ENCODE data around the gene CLASP1. TPM values are rescaled to one million over a fixed set of nuclear protein-coding genes. Genes with fewer than 3 reads are reported as not detected.

The CLASP1 gene
- total and polyA plus RNA-seq, 2 of the 8 experiments (the other 6 are each of a cell fraction or from before 2014, with no cell fraction given): 7.3 to 53.9 TPM

DNA sequence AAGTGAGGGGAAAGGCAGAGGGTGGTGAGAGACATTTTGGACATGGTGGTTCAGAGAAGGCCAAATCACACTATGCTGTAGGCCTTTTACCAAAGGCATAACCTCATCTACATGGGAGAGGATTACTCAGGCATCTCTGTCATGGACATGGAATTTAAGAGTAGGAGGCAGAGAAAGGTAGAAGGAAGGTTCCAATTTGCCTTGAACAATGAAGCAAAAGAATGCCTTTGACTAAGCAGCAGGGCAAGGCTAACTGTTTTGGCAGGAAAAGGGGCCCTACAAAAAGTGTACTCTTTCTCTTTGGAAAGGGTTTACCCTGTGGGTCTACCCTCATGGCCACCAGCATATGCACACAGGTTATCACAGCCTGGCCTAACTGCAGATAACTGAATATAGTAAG is 164.2 kb downstream of the CLASP1 start (continued):
- TF ChIP-seq, protein P1, sequence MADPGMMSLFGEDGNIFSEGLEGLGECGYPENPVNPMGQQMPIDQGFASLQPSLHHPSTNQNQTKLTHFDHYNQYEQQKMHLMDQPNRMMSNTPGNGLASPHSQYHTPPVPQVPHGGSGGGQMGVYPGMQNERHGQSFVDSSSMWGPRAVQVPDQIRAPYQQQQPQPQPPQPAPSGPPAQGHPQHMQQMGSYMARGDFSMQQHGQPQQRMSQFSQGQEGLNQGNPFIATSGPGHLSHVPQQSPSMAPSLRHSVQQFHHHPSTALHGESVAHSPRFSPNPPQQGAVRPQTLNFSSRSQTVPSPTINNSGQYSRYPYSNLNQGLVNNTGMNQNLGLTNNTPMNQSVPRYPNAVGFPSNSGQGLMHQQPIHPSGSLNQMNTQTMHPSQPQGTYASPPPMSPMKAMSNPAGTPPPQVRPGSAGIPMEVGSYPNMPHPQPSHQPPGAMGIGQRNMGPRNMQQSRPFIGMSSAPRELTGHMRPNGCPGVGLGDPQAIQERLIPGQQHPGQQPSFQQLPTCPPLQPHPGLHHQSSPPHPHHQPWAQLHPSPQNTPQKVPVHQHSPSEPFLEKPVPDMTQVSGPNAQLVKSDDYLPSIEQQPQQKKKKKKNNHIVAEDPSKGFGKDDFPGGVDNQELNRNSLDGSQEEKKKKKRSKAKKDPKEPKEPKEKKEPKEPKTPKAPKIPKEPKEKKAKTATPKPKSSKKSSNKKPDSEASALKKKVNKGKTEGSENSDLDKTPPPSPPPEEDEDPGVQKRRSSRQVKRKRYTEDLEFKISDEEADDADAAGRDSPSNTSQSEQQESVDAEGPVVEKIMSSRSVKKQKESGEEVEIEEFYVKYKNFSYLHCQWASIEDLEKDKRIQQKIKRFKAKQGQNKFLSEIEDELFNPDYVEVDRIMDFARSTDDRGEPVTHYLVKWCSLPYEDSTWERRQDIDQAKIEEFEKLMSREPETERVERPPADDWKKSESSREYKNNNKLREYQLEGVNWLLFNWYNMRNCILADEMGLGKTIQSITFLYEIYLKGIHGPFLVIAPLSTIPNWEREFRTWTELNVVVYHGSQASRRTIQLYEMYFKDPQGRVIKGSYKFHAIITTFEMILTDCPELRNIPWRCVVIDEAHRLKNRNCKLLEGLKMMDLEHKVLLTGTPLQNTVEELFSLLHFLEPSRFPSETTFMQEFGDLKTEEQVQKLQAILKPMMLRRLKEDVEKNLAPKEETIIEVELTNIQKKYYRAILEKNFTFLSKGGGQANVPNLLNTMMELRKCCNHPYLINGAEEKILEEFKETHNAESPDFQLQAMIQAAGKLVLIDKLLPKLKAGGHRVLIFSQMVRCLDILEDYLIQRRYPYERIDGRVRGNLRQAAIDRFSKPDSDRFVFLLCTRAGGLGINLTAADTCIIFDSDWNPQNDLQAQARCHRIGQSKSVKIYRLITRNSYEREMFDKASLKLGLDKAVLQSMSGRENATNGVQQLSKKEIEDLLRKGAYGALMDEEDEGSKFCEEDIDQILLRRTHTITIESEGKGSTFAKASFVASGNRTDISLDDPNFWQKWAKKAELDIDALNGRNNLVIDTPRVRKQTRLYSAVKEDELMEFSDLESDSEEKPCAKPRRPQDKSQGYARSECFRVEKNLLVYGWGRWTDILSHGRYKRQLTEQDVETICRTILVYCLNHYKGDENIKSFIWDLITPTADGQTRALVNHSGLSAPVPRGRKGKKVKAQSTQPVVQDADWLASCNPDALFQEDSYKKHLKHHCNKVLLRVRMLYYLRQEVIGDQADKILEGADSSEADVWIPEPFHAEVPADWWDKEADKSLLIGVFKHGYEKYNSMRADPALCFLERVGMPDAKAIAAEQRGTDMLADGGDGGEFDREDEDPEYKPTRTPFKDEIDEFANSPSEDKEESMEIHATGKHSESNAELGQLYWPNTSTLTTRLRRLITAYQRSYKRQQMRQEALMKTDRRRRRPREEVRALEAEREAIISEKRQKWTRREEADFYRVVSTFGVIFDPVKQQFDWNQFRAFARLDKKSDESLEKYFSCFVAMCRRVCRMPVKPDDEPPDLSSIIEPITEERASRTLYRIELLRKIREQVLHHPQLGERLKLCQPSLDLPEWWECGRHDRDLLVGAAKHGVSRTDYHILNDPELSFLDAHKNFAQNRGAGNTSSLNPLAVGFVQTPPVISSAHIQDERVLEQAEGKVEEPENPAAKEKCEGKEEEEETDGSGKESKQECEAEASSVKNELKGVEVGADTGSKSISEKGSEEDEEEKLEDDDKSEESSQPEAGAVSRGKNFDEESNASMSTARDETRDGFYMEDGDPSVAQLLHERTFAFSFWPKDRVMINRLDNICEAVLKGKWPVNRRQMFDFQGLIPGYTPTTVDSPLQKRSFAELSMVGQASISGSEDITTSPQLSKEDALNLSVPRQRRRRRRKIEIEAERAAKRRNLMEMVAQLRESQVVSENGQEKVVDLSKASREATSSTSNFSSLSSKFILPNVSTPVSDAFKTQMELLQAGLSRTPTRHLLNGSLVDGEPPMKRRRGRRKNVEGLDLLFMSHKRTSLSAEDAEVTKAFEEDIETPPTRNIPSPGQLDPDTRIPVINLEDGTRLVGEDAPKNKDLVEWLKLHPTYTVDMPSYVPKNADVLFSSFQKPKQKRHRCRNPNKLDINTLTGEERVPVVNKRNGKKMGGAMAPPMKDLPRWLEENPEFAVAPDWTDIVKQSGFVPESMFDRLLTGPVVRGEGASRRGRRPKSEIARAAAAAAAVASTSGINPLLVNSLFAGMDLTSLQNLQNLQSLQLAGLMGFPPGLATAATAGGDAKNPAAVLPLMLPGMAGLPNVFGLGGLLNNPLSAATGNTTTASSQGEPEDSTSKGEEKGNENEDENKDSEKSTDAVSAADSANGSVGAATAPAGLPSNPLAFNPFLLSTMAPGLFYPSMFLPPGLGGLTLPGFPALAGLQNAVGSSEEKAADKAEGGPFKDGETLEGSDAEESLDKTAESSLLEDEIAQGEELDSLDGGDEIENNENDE (IDR thresholded peaks at IDR 0.05; ENCODE audit: insufficient replicate concordance, low read length): no peak
- no peak for TF ChIP-seq MAFK (IDR thresholded peaks at IDR 0.05; ENCODE audit: low read depth, low read length)
- TF ChIP-seq BRCA1 (IDR thresholded peaks at IDR 0.05; ENCODE audit: low read depth, low read length): no peak
- no peak for TF ChIP-seq GTF2F1 (IDR thresholded peaks at IDR 0.05; ENCODE audit: borderline replicate concordance, low read depth, low read length)
- no peak for TF ChIP-seq JUND (IDR thresholded peaks at IDR 0.05; ENCODE audit: low read length)
- TF ChIP-seq, protein P2, sequence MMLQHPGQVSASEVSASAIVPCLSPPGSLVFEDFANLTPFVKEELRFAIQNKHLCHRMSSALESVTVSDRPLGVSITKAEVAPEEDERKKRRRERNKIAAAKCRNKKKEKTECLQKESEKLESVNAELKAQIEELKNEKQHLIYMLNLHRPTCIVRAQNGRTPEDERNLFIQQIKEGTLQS (IDR thresholded peaks at IDR 0.05; ENCODE audit: insufficient read depth, low read depth, low read length): no peak
- TF ChIP-seq FOSL1 (IDR thresholded peaks at IDR 0.05; ENCODE audit: insufficient read depth, low read depth, low read length): no peak

Data from H1 (cell line).